GM12801 (cell line): Measurements from ENCODE around the gene DOCK4.

Experiments used
- TF ChIP-seq, protein P1 (sequence below): IDR thresholded peaks from one replicate; pipeline ENCODE4 v1.5.1; 2011; ENCODE audit warnings: control low read depth; ENCODE audit not compliant: insufficient read length; ENCODE audit errors: extremely low read depth

DOCK4 gene

DNA sequence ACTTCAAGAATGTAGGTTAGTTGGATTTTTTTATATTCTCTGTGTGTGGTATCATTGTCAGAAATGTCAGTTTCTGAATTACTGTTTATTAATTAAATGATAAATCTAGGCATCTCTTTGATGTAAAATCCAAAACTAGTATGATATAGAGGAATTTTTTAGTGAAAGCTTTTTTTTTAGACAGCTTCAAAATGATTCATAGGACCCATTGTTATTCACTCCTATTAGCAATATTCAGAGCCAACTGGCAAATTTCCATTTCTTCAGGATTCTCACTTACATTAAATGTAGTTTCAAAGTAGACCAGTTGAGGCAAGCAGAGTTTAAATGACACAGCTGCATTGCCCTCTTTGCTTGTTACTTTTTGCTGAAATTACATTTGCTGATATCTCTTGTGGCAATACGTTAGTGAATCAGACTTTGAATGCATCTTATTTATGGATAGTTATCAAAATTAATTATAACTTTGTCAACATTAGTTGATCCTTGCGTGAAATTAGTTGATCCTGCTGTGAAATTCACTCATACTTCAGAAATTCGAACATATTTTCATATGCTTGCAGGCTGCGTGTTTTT is 20.6 kb upstream of the DOCK4 start:
- TF ChIP-seq, protein P1, sequence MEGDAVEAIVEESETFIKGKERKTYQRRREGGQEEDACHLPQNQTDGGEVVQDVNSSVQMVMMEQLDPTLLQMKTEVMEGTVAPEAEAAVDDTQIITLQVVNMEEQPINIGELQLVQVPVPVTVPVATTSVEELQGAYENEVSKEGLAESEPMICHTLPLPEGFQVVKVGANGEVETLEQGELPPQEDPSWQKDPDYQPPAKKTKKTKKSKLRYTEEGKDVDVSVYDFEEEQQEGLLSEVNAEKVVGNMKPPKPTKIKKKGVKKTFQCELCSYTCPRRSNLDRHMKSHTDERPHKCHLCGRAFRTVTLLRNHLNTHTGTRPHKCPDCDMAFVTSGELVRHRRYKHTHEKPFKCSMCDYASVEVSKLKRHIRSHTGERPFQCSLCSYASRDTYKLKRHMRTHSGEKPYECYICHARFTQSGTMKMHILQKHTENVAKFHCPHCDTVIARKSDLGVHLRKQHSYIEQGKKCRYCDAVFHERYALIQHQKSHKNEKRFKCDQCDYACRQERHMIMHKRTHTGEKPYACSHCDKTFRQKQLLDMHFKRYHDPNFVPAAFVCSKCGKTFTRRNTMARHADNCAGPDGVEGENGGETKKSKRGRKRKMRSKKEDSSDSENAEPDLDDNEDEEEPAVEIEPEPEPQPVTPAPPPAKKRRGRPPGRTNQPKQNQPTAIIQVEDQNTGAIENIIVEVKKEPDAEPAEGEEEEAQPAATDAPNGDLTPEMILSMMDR, result no peak

DNA sequence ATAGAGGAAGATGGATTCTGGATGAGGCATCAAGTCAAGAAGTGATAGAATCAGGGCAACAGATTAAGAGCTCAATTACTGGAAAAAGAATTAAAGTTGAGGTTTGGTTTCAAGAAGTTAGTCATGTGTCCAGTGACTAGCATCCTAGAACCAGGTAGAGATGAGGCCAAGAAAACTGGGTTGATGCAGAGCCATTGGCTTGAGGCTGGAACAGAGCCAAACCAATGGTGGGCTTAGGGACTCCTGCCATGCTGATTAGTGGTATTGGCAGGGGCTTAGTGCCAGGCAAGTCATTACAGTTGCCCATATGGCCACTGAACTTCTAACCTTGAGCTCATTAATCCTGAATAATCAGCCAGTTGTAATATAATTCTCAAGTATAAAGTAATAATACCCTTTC is 18.8 kb upstream of the DOCK4 start:
- TF ChIP-seq, protein P1, result no peak

DNA sequence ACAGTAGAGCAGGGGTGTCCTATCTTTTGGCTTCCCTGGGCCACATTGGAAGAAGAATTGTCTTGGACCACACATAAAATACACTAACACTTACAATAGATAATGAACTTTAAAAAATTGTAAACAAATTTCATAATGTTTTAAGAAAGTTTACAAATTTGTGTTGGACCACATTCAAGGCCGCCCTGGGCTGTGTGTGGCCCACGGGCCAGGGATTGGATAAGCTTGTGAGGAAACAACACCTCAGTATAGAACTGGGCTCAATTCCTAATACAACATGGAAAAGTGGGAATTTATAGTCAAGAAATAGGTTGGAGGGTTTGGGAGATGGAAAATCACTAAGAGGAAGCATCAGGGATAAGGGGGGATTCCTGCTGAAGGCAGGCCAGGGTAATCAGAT is 18.0 kb upstream of the DOCK4 start:
- TF ChIP-seq, protein P1, result no peak

DNA sequence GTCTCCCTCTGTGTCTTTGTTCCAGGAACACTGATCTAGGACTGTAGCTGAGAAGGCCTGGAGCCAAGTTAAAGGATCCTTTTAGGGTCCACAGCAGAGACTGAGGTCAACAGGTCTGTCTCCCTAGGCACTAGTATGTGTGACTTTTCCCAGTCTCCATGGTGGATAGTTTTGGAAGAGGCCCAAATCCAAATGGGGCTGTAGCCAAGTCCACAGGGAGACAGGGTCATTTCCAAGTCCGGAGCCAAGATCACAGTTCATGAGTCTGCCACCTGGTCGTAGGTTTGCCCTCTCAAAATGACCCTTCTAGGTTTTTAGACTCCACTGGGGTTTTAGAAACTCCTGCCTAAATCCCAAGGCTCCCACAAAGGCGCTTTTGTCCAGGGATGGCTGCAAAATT is 17.1 kb upstream of the DOCK4 start:
- TF ChIP-seq, protein P1, result no peak

DNA sequence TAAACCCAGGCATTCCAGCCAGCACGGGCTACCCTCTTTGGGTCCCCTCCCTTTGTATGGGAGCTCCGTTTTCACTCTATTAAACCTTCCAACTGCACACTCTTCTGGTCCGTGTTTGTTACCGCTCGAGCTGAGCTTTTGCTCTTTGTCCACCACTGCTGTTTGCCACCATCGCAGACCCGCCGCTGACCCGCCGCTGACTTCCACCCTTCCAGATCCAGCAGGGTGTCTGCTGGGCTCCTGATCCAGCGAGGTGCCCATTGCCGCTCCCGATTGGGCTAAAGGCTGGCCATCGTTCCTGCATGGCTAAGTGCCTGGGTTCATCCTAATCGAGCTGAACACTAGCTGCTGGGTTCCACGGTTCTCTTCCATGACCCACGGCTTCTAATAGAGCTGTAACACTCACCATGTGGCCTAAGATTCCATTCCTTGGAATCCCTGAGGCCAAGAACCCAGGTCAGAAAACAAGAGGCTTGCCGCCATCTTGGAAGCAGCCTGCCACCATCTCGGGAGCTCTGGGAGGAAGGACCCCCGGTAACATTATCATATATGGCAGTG is 14.8 kb upstream of the DOCK4 start:
- TF ChIP-seq, protein P1, result no peak

DNA sequence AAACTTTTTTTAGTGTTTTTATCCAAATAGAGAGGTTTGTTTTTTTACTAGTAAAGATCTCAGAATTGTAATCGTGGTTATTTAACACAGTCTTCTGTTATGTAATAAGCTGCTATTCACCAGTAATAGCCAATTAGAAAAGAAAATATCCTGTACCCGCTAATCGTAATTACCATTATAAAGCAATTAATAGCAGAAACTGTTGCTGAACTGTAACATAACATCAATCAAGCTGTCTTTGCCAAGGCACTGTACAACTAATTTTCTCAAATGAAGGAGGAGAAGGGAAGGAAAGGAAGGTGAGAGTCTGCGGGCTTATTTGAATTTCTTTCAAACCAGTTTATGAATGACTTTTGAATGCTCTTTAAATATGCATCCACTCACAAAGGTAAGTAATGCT is 9.6 kb upstream of the DOCK4 start:
- TF ChIP-seq, protein P1, result no peak

DNA sequence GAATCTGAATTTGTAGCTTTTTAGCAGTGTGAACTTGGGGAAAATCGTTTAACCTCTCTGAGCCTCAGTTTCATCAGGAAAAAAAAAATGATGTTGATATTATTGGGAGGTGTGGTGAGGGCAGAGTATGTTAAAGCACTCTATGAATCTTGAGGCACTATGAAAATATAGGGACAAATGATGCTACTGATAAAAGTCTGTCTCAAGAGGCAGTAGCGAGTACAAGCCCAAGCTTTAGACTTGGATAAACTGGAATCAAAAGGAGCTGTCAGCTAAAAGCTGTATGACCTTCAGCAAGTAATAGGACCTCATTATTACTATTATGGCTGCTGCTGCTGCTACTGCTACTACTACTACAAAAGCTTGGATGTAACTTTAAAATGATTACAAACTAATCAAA is 8.7 kb upstream of the DOCK4 start:
- TF ChIP-seq, protein P1, result no peak
